Measurements from ENCODE around the gene PTPRN2. TPM values are rescaled to one million over a fixed set of nuclear protein-coding genes. Genes with fewer than 3 reads are reported as not detected.

PTPRN2 gene
- total RNA-seq, 5 donors from 2014 or later (not counting 1 experiment from before 2014, with no cell fraction given): 0.60 to 1.7 (median 0.82) TPM

DNA sequence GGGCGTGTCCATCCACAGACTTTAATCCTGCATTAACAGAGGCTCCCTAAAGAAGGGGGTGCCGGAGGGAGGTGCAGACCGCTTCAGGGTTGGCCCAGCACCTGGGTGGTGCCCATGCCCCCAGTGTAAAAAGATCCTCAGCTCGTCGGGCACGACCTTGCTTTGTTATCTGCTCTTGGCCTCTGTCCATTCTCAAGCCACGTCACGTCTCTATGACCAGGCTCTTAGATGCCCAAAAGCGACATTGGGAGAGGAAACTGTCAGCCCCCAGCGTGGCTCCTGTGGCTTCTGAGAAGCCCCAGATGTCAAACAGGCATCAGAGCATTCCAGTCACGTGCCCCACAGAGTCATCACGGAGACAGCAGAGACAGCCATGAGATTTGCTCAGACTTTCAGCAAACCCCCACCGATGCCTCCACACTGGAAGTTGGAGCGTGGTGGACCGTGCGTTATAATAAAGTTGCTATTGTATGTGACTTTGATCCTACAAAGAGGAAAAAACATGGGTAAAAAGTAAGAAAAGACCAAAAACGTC lies 55.5 kb downstream of the PTPRN2 start:
- no peak overlapping the region for H3K4me3 Mint-ChIP-seq
- ChIA-PET POLR2A (no interaction called here), CTCF (no interaction called here)
- no peaks in the 10 kb centered on the region for H3K36me3 ChIP-seq (ENCODE audit: control insufficient read depth in 2 of 2, extremely low read depth in 1 of 2, insufficient read depth in 1 of 2, low read length in 1 of 2)
- no peaks in the 10 kb centered on the region for H3K4me1 ChIP-seq (ENCODE audit: control insufficient read depth in 1 of 2, extremely low read depth in 1 of 2, insufficient read depth in 2 of 2, low read length in 2 of 2)
- H3K9me3 ChIP-seq: no peaks in the 10 kb centered on the region
- no peak overlapping the region for H3K4me3 ChIP-seq (ENCODE audit: control insufficient read depth in 1 of 2, extremely low read depth in 1 of 2, low read length in 1 of 2)
- WGBS (ENCODE audit: insufficient coverage): 47% methylated on average over 9 of the region's 17 CpGs
- peaks cover 0 to 2% (median 0%) of the 10 kb centered on the region in 3 donors for H3K9me3 Mint-ChIP-seq
- no peak overlapping the region for H3K27ac ChIP-seq (ENCODE audit: low read length)
- DNase-seq (no peak), ATAC-seq (replicated peaks in 1 of 4) (no peak)
- H3K36me3 Mint-ChIP-seq: no peaks in the 10 kb centered on the region
- no peak overlapping the region for H3K27ac Mint-ChIP-seq
- peaks cover 0 to 14% of the 10 kb centered on the region in 2 experiments for H3K27me3 ChIP-seq (replicated peaks in 1 of 2; ENCODE audit: control insufficient read depth in 2 of 2, extremely low read depth in 1 of 2, insufficient read depth in 2 of 2, low read length in 1 of 2)
- H3K4me1 Mint-ChIP-seq: no peaks in the 10 kb centered on the region
- peaks cover 3 to 9% of the 10 kb centered on the region in 2 donors for H3K27me3 Mint-ChIP-seq

DNA sequence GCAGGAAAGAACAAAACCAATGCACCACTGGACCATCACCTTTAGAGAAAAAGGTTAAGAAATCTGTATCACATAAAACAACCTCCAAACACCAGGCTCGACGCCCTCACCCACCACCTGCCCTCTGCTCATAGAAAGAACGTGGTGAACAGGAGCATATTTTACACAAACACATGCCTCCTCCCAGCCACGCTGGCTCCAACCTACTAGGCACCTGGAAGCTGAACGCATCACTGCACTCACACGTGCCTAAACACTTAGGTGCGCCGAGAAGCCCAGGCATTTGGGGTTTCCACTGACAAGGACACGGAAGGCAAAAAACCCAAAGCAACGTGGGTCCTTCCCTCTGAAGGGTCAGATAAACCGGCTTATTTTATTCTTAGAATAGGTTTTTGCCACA lies 56.0 kb downstream of the PTPRN2 start:
- ATAC-seq (replicated peaks in 1 of 4) (no peak), DNase-seq (no peak)
- Histone ChIP-seq H3K36me3 (ENCODE audit: control insufficient read depth in 2 of 2, extremely low read depth in 1 of 2, insufficient read depth in 1 of 2, low read length in 1 of 2) (no peaks in the 10 kb centered on the region), H3K27me3 (replicated peaks in 1 of 2; ENCODE audit: control insufficient read depth in 2 of 2, extremely low read depth in 1 of 2, insufficient read depth in 2 of 2, low read length in 1 of 2) (peaks cover 0 to 17% of the 10 kb centered on the region in 2 experiments), H3K27ac (ENCODE audit: low read length) (no peak overlapping the region), H3K9me3 (no peaks in the 10 kb centered on the region), H3K4me3 (ENCODE audit: control insufficient read depth in 1 of 2, extremely low read depth in 1 of 2, low read length in 1 of 2) (no peak overlapping the region), H3K4me1 (ENCODE audit: control insufficient read depth in 1 of 2, extremely low read depth in 1 of 2, insufficient read depth in 2 of 2, low read length in 2 of 2) (no peaks in the 10 kb centered on the region)
- ChIA-PET POLR2A (no interaction called here), CTCF (no interaction called here)
- H3K27ac Mint-ChIP-seq: no peak overlapping the region
- peaks cover 0 to 2% (median 0%) of the 10 kb centered on the region in 3 donors for H3K9me3 Mint-ChIP-seq
- no peaks in the 10 kb centered on the region for H3K4me1 Mint-ChIP-seq
- 86% methylated on average over 5 of the region's 11 CpGs for WGBS (ENCODE audit: insufficient coverage)
- H3K4me3 Mint-ChIP-seq: no peak overlapping the region
- no peaks in the 10 kb centered on the region for H3K36me3 Mint-ChIP-seq
- peaks cover 3 to 8% of the 10 kb centered on the region in 2 donors for H3K27me3 Mint-ChIP-seq

DNA sequence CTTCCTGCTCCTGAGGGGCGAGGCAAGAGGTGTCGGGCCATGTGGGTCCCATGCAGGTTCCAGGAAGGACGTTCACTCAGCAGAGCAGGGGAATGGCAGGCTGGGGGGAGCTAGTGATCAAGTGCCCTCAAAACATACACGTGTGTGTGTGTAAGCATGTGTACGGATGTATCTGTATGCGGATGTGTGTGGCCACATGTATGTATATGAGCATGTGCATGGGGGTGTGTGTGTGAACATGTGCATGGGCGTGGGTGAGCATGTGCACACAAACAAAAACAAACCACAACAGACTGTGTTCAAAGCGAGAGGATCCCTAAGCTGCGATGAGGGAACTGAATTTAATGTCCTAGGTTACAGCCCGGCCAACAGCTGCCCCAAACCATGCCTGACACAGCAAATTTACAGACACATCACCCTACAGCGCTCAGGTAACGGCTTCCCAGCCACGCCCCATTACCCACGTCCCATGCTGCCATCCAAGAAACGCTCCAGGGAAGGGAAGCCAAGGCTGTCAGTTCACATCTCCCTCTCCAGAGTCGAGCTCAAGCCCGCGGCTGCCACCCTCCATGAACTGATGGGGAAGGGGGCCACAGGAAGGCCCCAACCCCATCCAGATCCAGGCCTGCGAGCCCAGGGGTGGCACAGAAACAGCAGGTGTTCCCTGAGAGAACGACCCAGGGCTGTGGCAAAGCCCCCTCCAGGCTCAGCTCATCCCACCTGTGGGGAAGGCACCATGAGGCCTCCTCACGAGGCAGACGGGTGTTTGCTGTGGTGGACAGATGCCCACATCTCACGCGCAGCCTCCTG lies 56.6 kb downstream of the PTPRN2 start:
- Mint-ChIP-seq H3K4me3 (no peak overlapping the region), H3K27me3 (peaks cover 3 to 8% of the 10 kb centered on the region in 2 donors), H3K27ac (no peak overlapping the region), H3K4me1 (no peaks in the 10 kb centered on the region), H3K36me3 (no peaks in the 10 kb centered on the region), H3K9me3 (peaks cover 0 to 2% (median 0%) of the 10 kb centered on the region in 3 donors)
- ATAC-seq (replicated peaks in 1 of 4) (no peak), DNase-seq (no peak)
- H3K9me3 ChIP-seq: no peaks in the 10 kb centered on the region
- H3K4me3 ChIP-seq (ENCODE audit: control insufficient read depth in 1 of 2, extremely low read depth in 1 of 2, low read length in 1 of 2): no peak overlapping the region
- no peaks in the 10 kb centered on the region for H3K36me3 ChIP-seq (ENCODE audit: control insufficient read depth in 2 of 2, extremely low read depth in 1 of 2, insufficient read depth in 1 of 2, low read length in 1 of 2)
- 78% methylated on average over 10 of the region's 24 CpGs for WGBS (ENCODE audit: insufficient coverage)
- H3K4me1 ChIP-seq (ENCODE audit: control insufficient read depth in 1 of 2, extremely low read depth in 1 of 2, insufficient read depth in 2 of 2, low read length in 2 of 2): no peaks in the 10 kb centered on the region
- ChIA-PET POLR2A (no interaction called here), CTCF (no interaction called here)
- no peak overlapping the region for H3K27ac ChIP-seq (ENCODE audit: low read length)
- H3K27me3 ChIP-seq (replicated peaks in 1 of 2; ENCODE audit: control insufficient read depth in 2 of 2, extremely low read depth in 1 of 2, insufficient read depth in 2 of 2, low read length in 1 of 2): peaks cover 0 to 23% of the 10 kb centered on the region in 2 experiments

DNA sequence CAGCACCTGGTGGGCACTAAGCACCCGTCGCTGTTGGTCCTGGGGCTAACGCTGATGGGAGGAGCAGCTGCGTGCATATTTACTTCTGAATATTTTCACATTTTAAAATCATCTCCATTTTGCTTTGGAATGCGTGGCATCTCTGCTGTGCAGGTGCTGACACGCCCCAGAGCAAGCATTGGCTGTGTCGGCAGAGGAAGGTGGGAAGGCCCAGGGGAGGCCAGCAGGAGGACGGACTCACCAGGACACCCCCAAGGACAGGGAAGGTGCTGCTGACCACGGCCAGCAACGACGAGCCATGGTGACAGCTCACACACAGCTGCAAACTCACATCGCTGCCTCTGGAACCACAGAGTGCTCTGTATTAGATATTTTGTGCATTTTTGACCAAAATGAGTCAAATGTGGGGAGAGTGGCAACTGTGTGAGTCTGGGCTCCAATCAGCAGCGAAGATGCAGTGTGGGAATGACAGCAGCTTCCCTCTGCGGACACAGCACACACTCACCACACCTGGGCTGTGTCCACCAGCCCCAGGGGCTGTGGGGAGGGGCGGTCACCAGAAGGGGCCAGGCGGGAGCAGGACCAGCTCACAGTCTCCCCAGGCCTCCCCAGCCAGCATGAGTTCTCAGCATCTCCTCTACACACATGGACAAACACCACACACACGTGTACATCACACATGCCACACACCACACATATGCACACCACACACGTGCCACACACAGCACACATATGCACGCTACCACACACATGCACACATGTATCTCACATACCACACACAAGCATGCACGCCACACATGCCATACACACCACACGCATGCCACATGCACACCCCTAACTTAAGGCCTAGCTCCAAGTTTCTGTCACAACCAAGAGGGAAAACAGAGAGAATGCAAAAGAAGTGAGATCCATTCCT lies 58.2 kb downstream of the PTPRN2 start:
- 82% methylated on average over 15 of the region's 21 CpGs for WGBS (ENCODE audit: insufficient coverage)
- no peak overlapping the region for H3K27ac ChIP-seq (ENCODE audit: low read length)
- H3K4me3 Mint-ChIP-seq: no peak overlapping the region
- H3K27ac Mint-ChIP-seq: no peak overlapping the region
- CTCF ChIA-PET: no interaction called here
- no peaks in the 10 kb centered on the region for H3K36me3 ChIP-seq (ENCODE audit: control insufficient read depth in 2 of 2, extremely low read depth in 1 of 2, insufficient read depth in 1 of 2, low read length in 1 of 2)
- H3K27me3 Mint-ChIP-seq: peaks cover 3 to 12% of the 10 kb centered on the region in 2 donors
- POLR2A ChIA-PET: no interaction called here
- no peak for ATAC-seq (replicated peaks in 1 of 4)
- H3K36me3 Mint-ChIP-seq: no peaks in the 10 kb centered on the region
- peaks cover 0 to 36% of the 10 kb centered on the region in 2 experiments for H3K27me3 ChIP-seq (replicated peaks in 1 of 2; ENCODE audit: control insufficient read depth in 2 of 2, extremely low read depth in 1 of 2, insufficient read depth in 2 of 2, low read length in 1 of 2)
- H3K4me1 Mint-ChIP-seq: no peaks in the 10 kb centered on the region
- DNase-seq: no peak
- H3K9me3 Mint-ChIP-seq: no peaks in the 10 kb centered on the region
- no peak overlapping the region for H3K4me3 ChIP-seq (ENCODE audit: control insufficient read depth in 1 of 2, extremely low read depth in 1 of 2, low read length in 1 of 2)
- H3K9me3 ChIP-seq: no peaks in the 10 kb centered on the region
- no peaks in the 10 kb centered on the region for H3K4me1 ChIP-seq (ENCODE audit: control insufficient read depth in 1 of 2, extremely low read depth in 1 of 2, insufficient read depth in 2 of 2, low read length in 2 of 2)

DNA sequence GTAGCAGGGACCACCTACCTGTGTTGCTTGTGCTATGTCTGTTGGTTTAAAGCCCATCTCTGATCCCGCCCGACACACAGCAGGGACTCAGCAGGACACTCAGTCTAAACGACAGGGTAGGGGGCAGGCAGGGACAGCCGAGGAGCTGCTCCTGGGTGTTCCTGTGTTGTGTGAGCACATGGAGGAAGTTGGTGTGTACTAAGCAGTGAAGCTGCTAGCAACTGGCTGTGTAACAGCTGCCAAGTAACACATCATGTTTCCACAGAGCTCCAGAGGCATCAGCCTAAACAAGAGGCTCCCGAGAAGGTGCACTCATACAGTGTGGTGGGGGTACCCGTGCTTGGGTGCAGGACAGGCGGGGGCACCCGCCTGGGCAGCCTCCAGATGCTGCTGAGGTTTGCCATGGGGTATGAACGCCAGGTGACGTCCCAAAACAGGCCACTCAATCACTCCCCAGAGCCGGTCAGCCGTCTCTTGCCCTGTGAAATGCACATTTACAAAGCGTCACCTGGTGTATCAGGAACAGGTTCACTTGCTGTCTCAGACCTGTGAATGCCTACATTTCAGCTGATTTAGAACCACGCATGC lies 59.6 kb downstream of the PTPRN2 start:
- Mint-ChIP-seq H3K27me3 (peaks cover 3 to 12% of the 10 kb centered on the region in 2 donors), H3K36me3 (no peaks in the 10 kb centered on the region), H3K4me1 (no peaks in the 10 kb centered on the region), H3K4me3 (no peak overlapping the region), H3K27ac (no peak overlapping the region), H3K9me3 (no peaks in the 10 kb centered on the region)
- DNase-seq (no peak), ATAC-seq (replicated peaks in 1 of 4) (no peak)
- no peaks in the 10 kb centered on the region for H3K4me1 ChIP-seq (ENCODE audit: control insufficient read depth in 1 of 2, extremely low read depth in 1 of 2, insufficient read depth in 2 of 2, low read length in 2 of 2)
- no peaks in the 10 kb centered on the region for H3K36me3 ChIP-seq (ENCODE audit: control insufficient read depth in 2 of 2, extremely low read depth in 1 of 2, insufficient read depth in 1 of 2, low read length in 1 of 2)
- ChIA-PET POLR2A (no interaction called here), CTCF (no interaction called here)
- no peak overlapping the region for H3K27ac ChIP-seq (ENCODE audit: low read length)
- 70% methylated on average over 13 of the region's 14 CpGs for WGBS (ENCODE audit: insufficient coverage)
- no peaks in the 10 kb centered on the region for H3K9me3 ChIP-seq
- H3K4me3 ChIP-seq (ENCODE audit: control insufficient read depth in 1 of 2, extremely low read depth in 1 of 2, low read length in 1 of 2): no peak overlapping the region
- peaks cover 0 to 36% of the 10 kb centered on the region in 2 experiments for H3K27me3 ChIP-seq (replicated peaks in 1 of 2; ENCODE audit: control insufficient read depth in 2 of 2, extremely low read depth in 1 of 2, insufficient read depth in 2 of 2, low read length in 1 of 2)

DNA sequence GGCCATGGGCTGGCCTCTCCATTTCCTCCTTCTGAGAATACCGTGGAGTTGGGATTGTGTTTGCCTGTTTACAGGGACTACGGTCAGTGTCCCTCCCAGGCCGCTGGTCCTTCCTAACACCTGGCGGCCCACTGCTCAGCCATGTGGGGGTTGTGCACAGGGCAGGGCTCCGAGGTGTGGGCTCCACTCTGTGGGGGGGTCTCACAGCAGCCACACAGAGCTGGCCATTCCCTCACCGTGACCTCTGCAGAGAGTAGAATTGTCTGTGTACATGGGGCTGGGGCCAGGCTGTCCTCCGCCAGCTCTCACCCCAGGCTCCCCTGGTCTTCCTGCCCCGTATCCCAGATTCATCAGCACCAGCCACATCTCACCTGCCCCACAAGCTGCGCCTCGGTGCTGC lies 60.1 kb downstream of the PTPRN2 start:
- WGBS (ENCODE audit: insufficient coverage): 86% methylated on average over 6 of the region's 10 CpGs

More for the DNA sequence above, 60.1 kb downstream of the PTPRN2 start:
- Histone ChIP-seq H3K9me3 (no peaks in the 10 kb centered on the region), H3K4me1 (ENCODE audit: control insufficient read depth in 1 of 2, extremely low read depth in 1 of 2, insufficient read depth in 2 of 2, low read length in 2 of 2) (no peaks in the 10 kb centered on the region), H3K27ac (ENCODE audit: low read length) (no peak overlapping the region), H3K27me3 (replicated peaks in 1 of 2; ENCODE audit: control insufficient read depth in 2 of 2, extremely low read depth in 1 of 2, insufficient read depth in 2 of 2, low read length in 1 of 2) (peaks cover 0 to 36% of the 10 kb centered on the region in 2 experiments), H3K4me3 (ENCODE audit: control insufficient read depth in 1 of 2, extremely low read depth in 1 of 2, low read length in 1 of 2) (no peak overlapping the region), H3K36me3 (ENCODE audit: control insufficient read depth in 2 of 2, extremely low read depth in 1 of 2, insufficient read depth in 1 of 2, low read length in 1 of 2) (no peaks in the 10 kb centered on the region)
- no peak for DNase-seq
- H3K9me3 Mint-ChIP-seq: no peaks in the 10 kb centered on the region
- peaks cover 3 to 10% of the 10 kb centered on the region in 2 donors for H3K27me3 Mint-ChIP-seq
- POLR2A ChIA-PET: no interaction called here
- no peak overlapping the region for H3K4me3 Mint-ChIP-seq
- no peaks in the 10 kb centered on the region for H3K4me1 Mint-ChIP-seq
- no peak for ATAC-seq (replicated peaks in 1 of 4)
- CTCF ChIA-PET: no interaction called here
- no peak overlapping the region for H3K27ac Mint-ChIP-seq
- H3K36me3 Mint-ChIP-seq: no peaks in the 10 kb centered on the region
